HepG2 (cell line): ENCODE results near the gene PKP3. TPM values are rescaled to one million over a fixed set of nuclear protein-coding genes. Genes with fewer than 3 reads are reported as not detected.

Experiments used
- CBX5 ChIP-seq: sonication (generic); formaldehyde crosslinking; IDR thresholded peaks from 2 replicates; pipeline ENCODE4 v1.4.0; 2020; ENCODE audit warnings: missing genetic modification reagents, borderline replicate concordance
- CREM ChIP-seq, 2 experiments: sonication (generic) in 1 of 2; formaldehyde crosslinking in 1 of 2; IDR thresholded peaks; 2 replicates each; pipeline versions ENCODE4 v1.4.0 to v1.6.1; 2016 to 2020; ENCODE audit warnings: antibody characterized with exemption in 1 of 2, mild to moderate bottlenecking in 1 of 2, missing genetic modification reagents in 1 of 2
- EEA1 ChIP-seq: sonication (generic); formaldehyde crosslinking; IDR thresholded peaks from 2 replicates; pipeline ENCODE4 v1.5.1; 2020; ENCODE audit warnings: mild to moderate bottlenecking, missing genetic modification reagents, borderline replicate concordance
- MIER2 ChIP-seq: IDR thresholded peaks from 2 replicates; pipeline ENCODE4 v1.6.1; 2016; ENCODE audit warnings: missing biosample characterization, missing genetic modification reagents
- RARA ChIP-seq: IDR thresholded peaks from 2 replicates; pipeline ENCODE4 v1.6.1; 2016; ENCODE audit warnings: missing genetic modification reagents, missing compliant biosample characterization
- RBFOX2 ChIP-seq: fragments of 200-400 bp; formaldehyde crosslinking; IDR thresholded peaks from 2 replicates; pipeline ENCODE4 v1.6.1; 2017; ENCODE audit warnings: low read depth, mild to moderate bottlenecking, low read length
- SMAD9 ChIP-seq: sonication (generic); formaldehyde crosslinking; IDR thresholded peaks from 2 replicates; pipeline ENCODE4 v1.5.1; 2020; ENCODE audit warnings: mild to moderate bottlenecking, missing genetic modification reagents
- SP140L ChIP-seq: sonication (generic); formaldehyde crosslinking; IDR thresholded peaks from 2 replicates; pipeline ENCODE4 v1.4.0; 2020; ENCODE audit warnings: missing genetic modification reagents, borderline replicate concordance
- SP4 ChIP-seq: sonication (generic); formaldehyde crosslinking; IDR thresholded peaks from 2 replicates; pipeline ENCODE4 v1.8.1; 2023; ENCODE audit warnings: mild to moderate bottlenecking, missing genetic modification reagents
- YEATS4 ChIP-seq: sonication (generic); formaldehyde crosslinking; IDR thresholded peaks from 2 replicates; pipeline ENCODE4 v1.4.0; 2020; ENCODE audit warnings: missing genetic modification reagents, borderline replicate concordance
- ZNF234 ChIP-seq: sonication (generic); formaldehyde crosslinking; conservative IDR thresholded peaks from 2 replicates; pipeline ENCODE4 v1.5.1; 2020; ENCODE audit warnings: mild to moderate bottlenecking, missing genetic modification reagents
- ZNF256 ChIP-seq: sonication (generic); formaldehyde crosslinking; conservative IDR thresholded peaks from 2 replicates; pipeline ENCODE4 v1.4.0; 2020; ENCODE audit warnings: missing genetic modification reagents
- ZNF530 ChIP-seq: sonication (generic); formaldehyde crosslinking; IDR thresholded peaks from 2 replicates; pipeline ENCODE4 v1.5.0; 2020; ENCODE audit warnings: low read depth, mild to moderate bottlenecking, missing genetic modification reagents
- ZNF816 ChIP-seq: sonication (generic); formaldehyde crosslinking; IDR thresholded peaks from 2 replicates; pipeline ENCODE4 v1.8.0; 2022; ENCODE audit warnings: missing genetic modification reagents, mild to moderate bottlenecking, borderline replicate concordance
- ZSCAN9 ChIP-seq: IDR thresholded peaks from 2 replicates; pipeline ENCODE4 v1.6.1; 2016; ENCODE audit warnings: borderline replicate concordance
- polyA plus RNA-seq, 8 experiments: library from polyadenylated mRNA; depleted of rRNA in 3 of 8; stranded (reverse) in 7 of 8; unstranded in 1 of 8; fragments of >200 nt; fragmentation: Illumina TruSeq in 4 of 8; extraction: Trizol in 4 of 8; gene quantifications; 2 replicates each; pipeline versions ENCODE4 v1.2.1 to v1.2.3, GENCODE V29; 2011 to 2016; ENCODE audit warnings: low read depth in 4 of 8, missing spikeins in 1 of 8, mixed read lengths in 1 of 8; ENCODE audit not compliant: insufficient read depth in 1 of 8
- total RNA-seq, 5 experiments: library from RNA; depleted of rRNA; stranded (reverse); fragments of >200 nt; fragmentation: Illumina TruSeq; extraction: Trizol; gene quantifications; 2 replicates each; pipeline ENCODE4 v1.2.3, GENCODE V29; 2016; ENCODE audit warnings: low read depth in 1 of 5
- TF ChIP-seq, protein P1 (sequence below): IDR thresholded peaks from 2 replicates; pipeline ENCODE4 v1.6.1; 2016; ENCODE audit warnings: missing biosample characterization, missing genetic modification reagents, low read depth
- TF ChIP-seq, protein P2 (sequence below): sonication (generic); formaldehyde crosslinking; IDR thresholded peaks from 2 replicates; pipeline ENCODE4 v1.4.0; 2020; ENCODE audit warnings: missing genetic modification reagents
- TF ChIP-seq, protein P3 (sequence below): sonication (generic); formaldehyde crosslinking; IDR thresholded peaks from 2 replicates; pipeline ENCODE4 v1.4.0; 2020; ENCODE audit warnings: mild to moderate bottlenecking, low read depth, missing genetic modification reagents

Gene PKP3
- total and polyA plus RNA-seq, 2 of the 13 experiments (the other 11 are each of a cell fraction or from before 2014, with no cell fraction given) = 18.0 to 28.7 TPM

DNA sequence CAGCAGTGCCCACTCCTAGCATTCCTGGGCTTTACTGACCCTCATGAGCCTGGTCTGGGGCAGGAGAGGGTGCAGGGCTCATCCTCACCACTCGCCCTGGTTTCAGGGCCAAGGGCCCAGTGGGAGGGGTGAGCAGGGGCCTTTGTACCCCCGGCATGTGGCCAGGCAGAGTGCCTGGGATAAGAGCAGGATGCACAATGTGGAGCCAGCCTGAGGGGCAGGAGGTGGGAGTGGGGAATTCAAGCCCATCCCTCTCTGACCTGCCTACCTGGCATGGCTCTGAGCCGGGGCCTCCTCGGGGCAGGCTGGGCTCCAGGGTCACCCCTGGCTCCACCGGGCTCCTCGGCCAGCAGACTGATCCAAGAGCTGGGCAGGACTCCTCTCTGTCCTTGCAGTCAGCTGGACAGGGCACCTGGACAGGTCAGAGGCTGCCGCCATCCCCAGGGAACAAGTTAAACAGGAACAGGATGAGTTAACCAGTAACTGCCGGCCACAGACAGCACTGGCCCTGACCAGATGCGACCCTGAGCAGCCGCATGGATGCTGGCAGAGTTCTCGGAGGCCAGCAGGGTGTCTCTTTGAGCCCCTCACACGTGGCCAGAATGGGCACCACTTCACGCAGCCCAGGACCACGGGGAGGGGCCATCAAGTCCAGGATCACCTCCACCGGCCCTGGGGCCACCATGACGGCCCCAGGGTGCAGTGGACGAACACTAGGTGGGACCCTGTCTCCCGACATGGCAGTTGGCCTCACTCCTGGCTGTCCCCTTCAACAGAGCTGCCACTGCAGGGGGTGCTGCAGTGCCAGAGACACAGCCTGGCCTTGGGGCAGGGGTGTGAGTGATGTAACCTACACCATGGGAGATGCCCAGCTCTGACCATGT is 15.8 kb downstream of the PKP3 start (continued):
- TF ChIP-seq, protein P1, sequence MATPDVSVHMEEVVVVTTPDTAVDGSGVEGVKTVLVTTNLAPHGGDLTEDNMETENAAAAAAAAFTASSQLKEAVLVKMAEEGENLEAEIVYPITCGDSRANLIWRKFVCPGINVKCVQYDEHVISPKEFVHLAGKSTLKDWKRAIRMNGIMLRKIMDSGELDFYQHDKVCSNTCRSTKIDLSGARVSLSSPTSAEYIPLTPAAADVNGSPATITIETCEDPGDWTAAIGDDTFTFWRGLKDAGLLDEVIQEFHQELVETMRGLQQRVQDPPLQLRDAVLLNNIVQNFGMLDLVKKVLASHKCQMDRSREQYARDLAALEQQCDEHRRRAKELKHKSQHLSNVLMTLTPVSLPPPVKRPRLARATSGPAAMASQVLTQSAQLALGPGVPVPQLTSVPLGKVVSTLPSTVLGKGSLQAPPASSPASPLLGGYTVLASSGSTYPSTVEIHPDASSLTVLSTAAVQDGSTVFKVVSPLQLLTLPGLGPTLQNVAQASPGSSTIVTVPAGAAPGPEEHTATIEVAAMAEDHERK (CRISPR knock-in tag) = no peak
- TF ChIP-seq SMAD9 (CRISPR knock-in tag) (no peak; the same call in 1 of the 2 replicates), RARA (CRISPR knock-in tag) (peak; percentile 68), EEA1 (CRISPR knock-in tag) (no peak), ZNF234 (CRISPR knock-in tag) (no peak), YEATS4 (peak; percentile 68; the same call in 1 of the 2 replicates), RBFOX2 (peak; percentile 29; the same call in 1 of the 2 replicates), MIER2 (no peak), SP4 (CRISPR knock-in tag) (peak; percentile 51; the same call in 1 of the 2 replicates), ZSCAN9 (0 out of 2 replicates have a peak, but pooled peaks have one; percentile 48), SP140L (no peak), CBX5 (CRISPR knock-in tag) (no peak), ZNF530 (CRISPR knock-in tag) (no peak), CREM (IDR thresholded peaks at IDR 0.05) (peak; percentile 13; the same call in 1 of the 2 replicates), CREM (CRISPR knock-in tag; IDR thresholded peaks at IDR 0.05) (no peak), ZNF256 (no peak), ZNF816 (no peak)
- TF ChIP-seq, protein P2, sequence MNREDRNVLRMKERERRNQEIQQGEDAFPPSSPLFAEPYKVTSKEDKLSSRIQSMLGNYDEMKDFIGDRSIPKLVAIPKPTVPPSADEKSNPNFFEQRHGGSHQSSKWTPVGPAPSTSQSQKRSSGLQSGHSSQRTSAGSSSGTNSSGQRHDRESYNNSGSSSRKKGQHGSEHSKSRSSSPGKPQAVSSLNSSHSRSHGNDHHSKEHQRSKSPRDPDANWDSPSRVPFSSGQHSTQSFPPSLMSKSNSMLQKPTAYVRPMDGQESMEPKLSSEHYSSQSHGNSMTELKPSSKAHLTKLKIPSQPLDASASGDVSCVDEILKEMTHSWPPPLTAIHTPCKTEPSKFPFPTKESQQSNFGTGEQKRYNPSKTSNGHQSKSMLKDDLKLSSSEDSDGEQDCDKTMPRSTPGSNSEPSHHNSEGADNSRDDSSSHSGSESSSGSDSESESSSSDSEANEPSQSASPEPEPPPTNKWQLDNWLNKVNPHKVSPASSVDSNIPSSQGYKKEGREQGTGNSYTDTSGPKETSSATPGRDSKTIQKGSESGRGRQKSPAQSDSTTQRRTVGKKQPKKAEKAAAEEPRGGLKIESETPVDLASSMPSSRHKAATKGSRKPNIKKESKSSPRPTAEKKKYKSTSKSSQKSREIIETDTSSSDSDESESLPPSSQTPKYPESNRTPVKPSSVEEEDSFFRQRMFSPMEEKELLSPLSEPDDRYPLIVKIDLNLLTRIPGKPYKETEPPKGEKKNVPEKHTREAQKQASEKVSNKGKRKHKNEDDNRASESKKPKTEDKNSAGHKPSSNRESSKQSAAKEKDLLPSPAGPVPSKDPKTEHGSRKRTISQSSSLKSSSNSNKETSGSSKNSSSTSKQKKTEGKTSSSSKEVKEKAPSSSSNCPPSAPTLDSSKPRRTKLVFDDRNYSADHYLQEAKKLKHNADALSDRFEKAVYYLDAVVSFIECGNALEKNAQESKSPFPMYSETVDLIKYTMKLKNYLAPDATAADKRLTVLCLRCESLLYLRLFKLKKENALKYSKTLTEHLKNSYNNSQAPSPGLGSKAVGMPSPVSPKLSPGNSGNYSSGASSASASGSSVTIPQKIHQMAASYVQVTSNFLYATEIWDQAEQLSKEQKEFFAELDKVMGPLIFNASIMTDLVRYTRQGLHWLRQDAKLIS (CRISPR knock-in tag) = no peak
- TF ChIP-seq, protein P3, sequence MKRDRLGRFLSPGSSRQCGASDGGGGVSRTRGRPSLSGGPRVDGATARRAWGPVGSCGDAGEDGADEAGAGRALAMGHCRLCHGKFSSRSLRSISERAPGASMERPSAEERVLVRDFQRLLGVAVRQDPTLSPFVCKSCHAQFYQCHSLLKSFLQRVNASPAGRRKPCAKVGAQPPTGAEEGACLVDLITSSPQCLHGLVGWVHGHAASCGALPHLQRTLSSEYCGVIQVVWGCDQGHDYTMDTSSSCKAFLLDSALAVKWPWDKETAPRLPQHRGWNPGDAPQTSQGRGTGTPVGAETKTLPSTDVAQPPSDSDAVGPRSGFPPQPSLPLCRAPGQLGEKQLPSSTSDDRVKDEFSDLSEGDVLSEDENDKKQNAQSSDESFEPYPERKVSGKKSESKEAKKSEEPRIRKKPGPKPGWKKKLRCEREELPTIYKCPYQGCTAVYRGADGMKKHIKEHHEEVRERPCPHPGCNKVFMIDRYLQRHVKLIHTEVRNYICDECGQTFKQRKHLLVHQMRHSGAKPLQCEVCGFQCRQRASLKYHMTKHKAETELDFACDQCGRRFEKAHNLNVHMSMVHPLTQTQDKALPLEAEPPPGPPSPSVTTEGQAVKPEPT (CRISPR knock-in tag) = 0 out of 2 replicates have a peak, but pooled peaks have one; percentile 43
